GM23338 (cell line): ENCODE results near the gene S100A3. TPM values are rescaled to one million over a fixed set of nuclear protein-coding genes. Genes with fewer than 3 reads are reported as not detected.

ENCODE experiments used
- ATAC-seq: fragments of 200-7000 bp; cut with Tn5 transposase; 3 replicates; pipeline ENCODE4 v1.9.1; 2020
- DNase-seq: peaks from one replicate; pipeline ENCODE4 v3.0.0-alpha.2; 2015; ENCODE audit warnings: low spot score
- H2AFZ ChIP-seq: fragments of 200-600 bp; sonication (generic); 2 replicates; pipeline ENCODE4 v1.8.0; 2016; ENCODE audit warnings: antibody characterized with exemption, mild to moderate bottlenecking, moderate library complexity
- H3F3A ChIP-seq: fragments of 200-600 bp; sonication (generic); replicated peaks from 2 replicates; pipeline ENCODE4 v1.8.0; 2017; ENCODE audit warnings: antibody characterized with exemption, mixed run types, low read depth
- H3K27ac ChIP-seq: fragments of 200-600 bp; sonication (generic); 2 replicates; pipeline ENCODE4 v1.6.1; 2016; ENCODE audit warnings: low read depth
- H3K27me3 ChIP-seq: fragments of 200-600 bp; sonication (generic); 2 replicates; pipeline ENCODE4 v1.8.0; 2016; ENCODE audit warnings: mild to moderate bottlenecking, mixed run types, moderate library complexity; ENCODE audit not compliant: insufficient read depth
- H3K36me3 ChIP-seq: fragments of 200-600 bp; sonication (generic); 2 replicates; pipeline ENCODE4 v1.8.0; 2016; ENCODE audit warnings: mild to moderate bottlenecking; ENCODE audit not compliant: insufficient read depth
- H3K4me1 ChIP-seq: fragments of 200-600 bp; sonication (generic); 2 replicates; pipeline ENCODE4 v1.8.0; 2016; ENCODE audit warnings: mild to moderate bottlenecking, moderate library complexity; ENCODE audit not compliant: insufficient read depth
- H3K4me2 ChIP-seq: fragments of 200-600 bp; sonication (generic); 2 replicates; pipeline ENCODE4 v1.7.1; 2017; ENCODE audit warnings: mixed run types
- H3K4me3 ChIP-seq: fragments of 200-600 bp; sonication (generic); 2 replicates; pipeline ENCODE4 v1.6.1; 2016; ENCODE audit warnings: mixed run types
- H3K79me2 ChIP-seq: fragments of 200-600 bp; sonication (generic); replicated peaks from 2 replicates; pipeline ENCODE4 v1.8.0; 2017; ENCODE audit warnings: mild to moderate bottlenecking; ENCODE audit not compliant: insufficient read depth
- H3K9me2 ChIP-seq: fragments of 200-600 bp; sonication (generic); 2 replicates; pipeline ENCODE4 v1.8.0; 2017; ENCODE audit not compliant: insufficient read depth
- H4K20me1 ChIP-seq: fragments of 200-600 bp; sonication (generic); replicated peaks from 2 replicates; pipeline ENCODE4 v1.8.0; 2017; ENCODE audit warnings: mild to moderate bottlenecking; ENCODE audit not compliant: insufficient read depth
- H3K27ac Mint-ChIP-seq: 2 replicates; pipeline ENCODE4 v1.8.0; 2020; ENCODE audit warnings: inconsistent platforms, mild to moderate bottlenecking, moderate library complexity, mixed read lengths
- H3K27me3 Mint-ChIP-seq: 3 replicates; pipeline ENCODE4 v1.8.0; 2022; ENCODE audit warnings: low read depth, mild to moderate bottlenecking, moderate library complexity, mixed read lengths, inconsistent platforms; ENCODE audit not compliant: insufficient read depth, poor library complexity
- H3K36me3 Mint-ChIP-seq: 3 replicates; pipeline ENCODE4 v1.8.0; 2021; ENCODE audit warnings: low read depth, mild to moderate bottlenecking, inconsistent platforms, moderate library complexity, mixed read lengths
- H3K4me1 Mint-ChIP-seq: 3 replicates; pipeline ENCODE4 v1.8.0; 2020; ENCODE audit warnings: mild to moderate bottlenecking, inconsistent platforms, mixed read lengths
- H3K4me3 Mint-ChIP-seq: 3 replicates; pipeline ENCODE4 v1.8.0; 2021; ENCODE audit warnings: moderate library complexity, mild to moderate bottlenecking, inconsistent platforms, mixed read lengths
- H3K9me3 Mint-ChIP-seq: 3 replicates; pipeline ENCODE4 v1.8.0; 2020; ENCODE audit warnings: moderate library complexity, mild to moderate bottlenecking, inconsistent platforms, mixed read lengths
- CREB1 ChIP-seq: fragments of 250-450 bp; sonication (Bioruptor Pico); IDR thresholded peaks from 2 replicates; pipeline ENCODE4 v1.5.0; 2020; ENCODE audit warnings: low read depth, mild to moderate bottlenecking, moderate library complexity
- EZH2 ChIP-seq: fragments of 200-600 bp; sonication (generic); IDR thresholded peaks from one replicate; pipeline ENCODE4 v1.8.0; 2017; ENCODE audit warnings: antibody characterized with exemption, mild to moderate bottlenecking, low read depth; ENCODE audit not compliant: unreplicated experiment
- EZH2phosphoT487 ChIP-seq: fragments of 200-600 bp; sonication (generic); IDR thresholded peaks from one replicate; pipeline ENCODE4 v1.8.1; 2018; ENCODE audit warnings: antibody characterized with exemption; ENCODE audit not compliant: unreplicated experiment
- JUNB ChIP-seq: IDR thresholded peaks from one replicate; pipeline ENCODE4 v1.6.1; 2016; ENCODE audit warnings: antibody characterized with exemption; ENCODE audit not compliant: unreplicated experiment
- NANOG ChIP-seq: IDR thresholded peaks from 2 replicates; pipeline ENCODE4 v1.6.1; 2016; ENCODE audit warnings: antibody characterized with exemption, borderline replicate concordance
- POLR2AphosphoS5 ChIP-seq: IDR thresholded peaks from 2 replicates; pipeline ENCODE4 v1.6.1; 2016; ENCODE audit warnings: antibody characterized with exemption, low read depth
- STAT1 ChIP-seq: IDR thresholded peaks from one replicate; pipeline ENCODE4 v1.6.1; 2016; ENCODE audit warnings: antibody characterized with exemption; ENCODE audit not compliant: unreplicated experiment
- ZNF114 ChIP-seq: fragments of 250-450 bp; sonication (Bioruptor Pico); IDR thresholded peaks from 2 replicates; pipeline ENCODE4 v1.5.0; 2020; ENCODE audit warnings: mild to moderate bottlenecking, moderate library complexity
- ZNF331 ChIP-seq: fragments of 250-450 bp; sonication (Bioruptor Pico); IDR thresholded peaks from 2 replicates; pipeline ENCODE4 v1.5.0; 2020; ENCODE audit warnings: low read depth, mild to moderate bottlenecking, moderate library complexity
- polyA plus RNA-seq: library from polyadenylated mRNA; unstranded; fragments of >200 nt; fragmentation: Nextera tagmentation; extraction: Ambion mirVana; gene quantifications from 2 replicates; pipeline ENCODE4 v1.2.1, GENCODE V29; 2016
- total RNA-seq: library from RNA; depleted of rRNA; stranded (reverse); fragments of >200 nt; shearing (Covaris generic); gene quantifications from 2 replicates; pipeline ENCODE4 v1.2.3, GENCODE V29; 2014
- TF ChIP-seq, protein P1 (sequence below): IDR thresholded peaks from one replicate; pipeline ENCODE4 v1.6.1; 2018; ENCODE audit warnings: antibody characterized with exemption; ENCODE audit not compliant: unreplicated experiment
- TF ChIP-seq, protein P2 (sequence below), 2 experiments: fragments of 200-600 bp in 1 of 2; sonication (generic) in 1 of 2; conservative IDR thresholded peaks; 2 replicates each; pipeline versions ENCODE4 v1.5.1 to v1.6.1; 2016 to 2017; ENCODE audit warnings: antibody characterized with exemption in 2 of 2, low read depth in 2 of 2, mild to moderate bottlenecking in 2 of 2, moderate library complexity in 1 of 2
- TF ChIP-seq, protein P3 (sequence below): IDR thresholded peaks from 2 replicates; pipeline ENCODE4 v1.6.1; 2016; ENCODE audit warnings: antibody characterized with exemption
- TF ChIP-seq, protein P4 (sequence below): fragments of 250-450 bp; sonication (Bioruptor Pico); IDR thresholded peaks from 2 replicates; pipeline ENCODE4 v1.5.0; 2020; ENCODE audit warnings: mild to moderate bottlenecking, moderate library complexity

Gene S100A3
- total and polyA plus RNA-seq, 2 experiments from 2014 or later: not detected

GRCh38 chr1:153539395-153540093 is 9.5 kb downstream of the S100A3 start:
- ATAC-seq (no peak), DNase-seq (no peak)
- Mint-ChIP-seq H3K27me3 (peaks cover 28% of the 10 kb centered on the region), H3K4me1 (peaks cover 26% of the 10 kb centered on the region), H3K4me3 (no peak overlapping the region; the same call in 2 of the 3 replicates), H3K9me3 (no peaks in the 10 kb centered on the region; the same call in 2 of the 3 replicates), H3K36me3 (no peaks in the 10 kb centered on the region; the same call in 2 of the 3 replicates), H3K27ac (no peak overlapping the region)
- Histone ChIP-seq H3K9me2 (peaks cover 6% of the 10 kb centered on the region; the same call in 1 of the 2 replicates), H3K36me3 (no peaks in the 10 kb centered on the region), H3K4me3 (no peak overlapping the region), H4K20me1 (no peaks in the 10 kb centered on the region), H3K4me2 (no peak overlapping the region), H3K27me3 (peaks cover 24% of the 10 kb centered on the region), H3K79me2 (no peaks in the 10 kb centered on the region), H2AFZ (no peak overlapping the region), H3K4me1 (peaks cover 26% of the 10 kb centered on the region), H3F3A (peaks cover 6% of the 10 kb centered on the region; the same call in 1 of the 2 replicates), H3K27ac (no peak overlapping the region)
- no peak for TF ChIP-seq EZH2
- no peak for TF ChIP-seq ZNF114 (CRISPR knock-in tag)
- TF ChIP-seq CREB1 (CRISPR knock-in tag): no peak
- no peak for TF ChIP-seq POLR2AphosphoS5
- TF ChIP-seq NANOG: no peak
- TF ChIP-seq STAT1: no peak
- TF ChIP-seq, protein P1, sequence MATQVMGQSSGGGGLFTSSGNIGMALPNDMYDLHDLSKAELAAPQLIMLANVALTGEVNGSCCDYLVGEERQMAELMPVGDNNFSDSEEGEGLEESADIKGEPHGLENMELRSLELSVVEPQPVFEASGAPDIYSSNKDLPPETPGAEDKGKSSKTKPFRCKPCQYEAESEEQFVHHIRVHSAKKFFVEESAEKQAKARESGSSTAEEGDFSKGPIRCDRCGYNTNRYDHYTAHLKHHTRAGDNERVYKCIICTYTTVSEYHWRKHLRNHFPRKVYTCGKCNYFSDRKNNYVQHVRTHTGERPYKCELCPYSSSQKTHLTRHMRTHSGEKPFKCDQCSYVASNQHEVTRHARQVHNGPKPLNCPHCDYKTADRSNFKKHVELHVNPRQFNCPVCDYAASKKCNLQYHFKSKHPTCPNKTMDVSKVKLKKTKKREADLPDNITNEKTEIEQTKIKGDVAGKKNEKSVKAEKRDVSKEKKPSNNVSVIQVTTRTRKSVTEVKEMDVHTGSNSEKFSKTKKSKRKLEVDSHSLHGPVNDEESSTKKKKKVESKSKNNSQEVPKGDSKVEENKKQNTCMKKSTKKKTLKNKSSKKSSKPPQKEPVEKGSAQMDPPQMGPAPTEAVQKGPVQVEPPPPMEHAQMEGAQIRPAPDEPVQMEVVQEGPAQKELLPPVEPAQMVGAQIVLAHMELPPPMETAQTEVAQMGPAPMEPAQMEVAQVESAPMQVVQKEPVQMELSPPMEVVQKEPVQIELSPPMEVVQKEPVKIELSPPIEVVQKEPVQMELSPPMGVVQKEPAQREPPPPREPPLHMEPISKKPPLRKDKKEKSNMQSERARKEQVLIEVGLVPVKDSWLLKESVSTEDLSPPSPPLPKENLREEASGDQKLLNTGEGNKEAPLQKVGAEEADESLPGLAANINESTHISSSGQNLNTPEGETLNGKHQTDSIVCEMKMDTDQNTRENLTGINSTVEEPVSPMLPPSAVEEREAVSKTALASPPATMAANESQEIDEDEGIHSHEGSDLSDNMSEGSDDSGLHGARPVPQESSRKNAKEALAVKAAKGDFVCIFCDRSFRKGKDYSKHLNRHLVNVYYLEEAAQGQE: no peak
- no peak for TF ChIP-seq JUNB
- TF ChIP-seq, protein P2, sequence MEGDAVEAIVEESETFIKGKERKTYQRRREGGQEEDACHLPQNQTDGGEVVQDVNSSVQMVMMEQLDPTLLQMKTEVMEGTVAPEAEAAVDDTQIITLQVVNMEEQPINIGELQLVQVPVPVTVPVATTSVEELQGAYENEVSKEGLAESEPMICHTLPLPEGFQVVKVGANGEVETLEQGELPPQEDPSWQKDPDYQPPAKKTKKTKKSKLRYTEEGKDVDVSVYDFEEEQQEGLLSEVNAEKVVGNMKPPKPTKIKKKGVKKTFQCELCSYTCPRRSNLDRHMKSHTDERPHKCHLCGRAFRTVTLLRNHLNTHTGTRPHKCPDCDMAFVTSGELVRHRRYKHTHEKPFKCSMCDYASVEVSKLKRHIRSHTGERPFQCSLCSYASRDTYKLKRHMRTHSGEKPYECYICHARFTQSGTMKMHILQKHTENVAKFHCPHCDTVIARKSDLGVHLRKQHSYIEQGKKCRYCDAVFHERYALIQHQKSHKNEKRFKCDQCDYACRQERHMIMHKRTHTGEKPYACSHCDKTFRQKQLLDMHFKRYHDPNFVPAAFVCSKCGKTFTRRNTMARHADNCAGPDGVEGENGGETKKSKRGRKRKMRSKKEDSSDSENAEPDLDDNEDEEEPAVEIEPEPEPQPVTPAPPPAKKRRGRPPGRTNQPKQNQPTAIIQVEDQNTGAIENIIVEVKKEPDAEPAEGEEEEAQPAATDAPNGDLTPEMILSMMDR (conservative IDR thresholded peaks at IDR 0.05; ENCODE audit: low read depth in 2 of 2): no peak
- TF ChIP-seq EZH2phosphoT487: no peak
- TF ChIP-seq ZNF331 (CRISPR knock-in tag): no peak
- TF ChIP-seq, protein P3, sequence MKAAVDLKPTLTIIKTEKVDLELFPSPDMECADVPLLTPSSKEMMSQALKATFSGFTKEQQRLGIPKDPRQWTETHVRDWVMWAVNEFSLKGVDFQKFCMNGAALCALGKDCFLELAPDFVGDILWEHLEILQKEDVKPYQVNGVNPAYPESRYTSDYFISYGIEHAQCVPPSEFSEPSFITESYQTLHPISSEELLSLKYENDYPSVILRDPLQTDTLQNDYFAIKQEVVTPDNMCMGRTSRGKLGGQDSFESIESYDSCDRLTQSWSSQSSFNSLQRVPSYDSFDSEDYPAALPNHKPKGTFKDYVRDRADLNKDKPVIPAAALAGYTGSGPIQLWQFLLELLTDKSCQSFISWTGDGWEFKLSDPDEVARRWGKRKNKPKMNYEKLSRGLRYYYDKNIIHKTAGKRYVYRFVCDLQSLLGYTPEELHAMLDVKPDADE: no peak
- TF ChIP-seq, protein P4, sequence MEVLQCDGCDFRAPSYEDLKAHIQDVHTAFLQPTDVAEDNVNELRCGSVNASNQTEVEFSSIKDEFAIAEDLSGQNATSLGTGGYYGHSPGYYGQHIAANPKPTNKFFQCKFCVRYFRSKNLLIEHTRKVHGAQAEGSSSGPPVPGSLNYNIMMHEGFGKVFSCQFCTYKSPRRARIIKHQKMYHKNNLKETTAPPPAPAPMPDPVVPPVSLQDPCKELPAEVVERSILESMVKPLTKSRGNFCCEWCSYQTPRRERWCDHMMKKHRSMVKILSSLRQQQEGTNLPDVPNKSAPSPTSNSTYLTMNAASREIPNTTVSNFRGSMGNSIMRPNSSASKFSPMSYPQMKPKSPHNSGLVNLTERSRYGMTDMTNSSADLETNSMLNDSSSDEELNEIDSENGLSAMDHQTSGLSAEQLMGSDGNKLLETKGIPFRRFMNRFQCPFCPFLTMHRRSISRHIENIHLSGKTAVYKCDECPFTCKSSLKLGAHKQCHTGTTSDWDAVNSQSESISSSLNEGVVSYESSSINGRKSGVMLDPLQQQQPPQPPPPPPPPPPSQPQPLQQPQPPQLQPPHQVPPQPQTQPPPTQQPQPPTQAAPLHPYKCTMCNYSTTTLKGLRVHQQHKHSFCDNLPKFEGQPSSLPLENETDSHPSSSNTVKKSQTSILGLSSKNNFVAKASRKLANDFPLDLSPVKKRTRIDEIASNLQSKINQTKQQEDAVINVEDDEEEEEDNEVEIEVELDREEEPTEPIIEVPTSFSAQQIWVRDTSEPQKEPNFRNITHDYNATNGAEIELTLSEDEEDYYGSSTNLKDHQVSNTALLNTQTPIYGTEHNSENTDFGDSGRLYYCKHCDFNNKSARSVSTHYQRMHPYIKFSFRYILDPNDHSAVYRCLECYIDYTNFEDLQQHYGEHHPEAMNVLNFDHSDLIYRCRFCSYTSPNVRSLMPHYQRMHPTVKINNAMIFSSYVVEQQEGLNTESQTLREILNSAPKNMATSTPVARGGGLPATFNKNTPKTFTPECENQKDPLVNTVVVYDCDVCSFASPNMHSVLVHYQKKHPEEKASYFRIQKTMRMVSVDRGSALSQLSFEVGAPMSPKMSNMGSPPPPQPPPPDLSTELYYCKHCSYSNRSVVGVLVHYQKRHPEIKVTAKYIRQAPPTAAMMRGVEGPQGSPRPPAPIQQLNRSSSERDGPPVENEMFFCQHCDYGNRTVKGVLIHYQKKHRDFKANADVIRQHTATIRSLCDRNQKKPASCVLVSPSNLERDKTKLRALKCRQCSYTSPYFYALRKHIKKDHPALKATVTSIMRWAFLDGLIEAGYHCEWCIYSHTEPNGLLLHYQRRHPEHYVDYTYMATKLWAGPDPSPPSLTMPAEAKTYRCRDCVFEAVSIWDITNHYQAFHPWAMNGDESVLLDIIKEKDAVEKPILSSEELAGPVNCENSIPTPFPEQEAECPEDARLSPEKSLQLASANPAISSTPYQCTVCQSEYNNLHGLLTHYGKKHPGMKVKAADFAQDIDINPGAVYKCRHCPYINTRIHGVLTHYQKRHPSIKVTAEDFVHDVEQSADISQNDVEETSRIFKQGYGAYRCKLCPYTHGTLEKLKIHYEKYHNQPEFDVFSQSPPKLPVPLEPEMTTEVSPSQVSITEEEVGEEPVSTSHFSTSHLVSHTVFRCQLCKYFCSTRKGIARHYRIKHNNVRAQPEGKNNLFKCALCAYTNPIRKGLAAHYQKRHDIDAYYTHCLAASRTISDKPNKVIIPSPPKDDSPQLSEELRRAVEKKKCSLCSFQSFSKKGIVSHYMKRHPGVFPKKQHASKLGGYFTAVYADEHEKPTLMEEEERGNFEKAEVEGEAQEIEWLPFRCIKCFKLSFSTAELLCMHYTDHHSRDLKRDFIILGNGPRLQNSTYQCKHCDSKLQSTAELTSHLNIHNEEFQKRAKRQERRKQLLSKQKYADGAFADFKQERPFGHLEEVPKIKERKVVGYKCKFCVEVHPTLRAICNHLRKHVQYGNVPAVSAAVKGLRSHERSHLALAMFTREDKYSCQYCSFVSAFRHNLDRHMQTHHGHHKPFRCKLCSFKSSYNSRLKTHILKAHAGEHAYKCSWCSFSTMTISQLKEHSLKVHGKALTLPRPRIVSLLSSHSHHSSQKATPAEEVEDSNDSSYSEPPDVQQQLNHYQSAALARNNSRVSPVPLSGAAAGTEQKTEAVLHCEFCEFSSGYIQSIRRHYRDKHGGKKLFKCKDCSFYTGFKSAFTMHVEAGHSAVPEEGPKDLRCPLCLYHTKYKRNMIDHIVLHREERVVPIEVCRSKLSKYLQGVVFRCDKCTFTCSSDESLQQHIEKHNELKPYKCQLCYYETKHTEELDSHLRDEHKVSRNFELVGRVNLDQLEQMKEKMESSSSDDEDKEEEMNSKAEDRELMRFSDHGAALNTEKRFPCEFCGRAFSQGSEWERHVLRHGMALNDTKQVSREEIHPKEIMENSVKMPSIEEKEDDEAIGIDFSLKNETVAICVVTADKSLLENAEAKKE (CRISPR knock-in tag): no peak
